ENCODE measurements around the gene TRIM50.

DNA sequence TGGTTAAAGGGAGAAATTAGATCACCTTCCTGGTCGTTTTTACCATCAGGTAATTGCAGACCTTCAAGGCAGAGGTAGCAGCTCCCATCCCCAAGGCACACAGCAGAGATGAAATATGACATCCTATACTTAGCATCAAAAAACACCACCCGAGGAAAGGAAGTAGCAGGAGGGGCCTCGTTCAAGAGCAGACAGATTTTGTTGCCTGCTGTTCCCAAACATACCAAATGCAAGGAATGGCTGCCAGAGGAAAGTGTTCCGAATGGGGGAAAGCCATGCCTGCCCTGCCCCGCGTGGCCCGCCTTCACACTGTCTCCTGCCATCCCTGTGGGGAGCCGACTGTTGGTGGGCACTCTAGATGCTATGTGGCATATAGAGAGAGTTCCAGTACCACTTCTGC is 18.1 kb upstream of the TRIM50 start:
- TF ChIP-seq, protein P1, sequence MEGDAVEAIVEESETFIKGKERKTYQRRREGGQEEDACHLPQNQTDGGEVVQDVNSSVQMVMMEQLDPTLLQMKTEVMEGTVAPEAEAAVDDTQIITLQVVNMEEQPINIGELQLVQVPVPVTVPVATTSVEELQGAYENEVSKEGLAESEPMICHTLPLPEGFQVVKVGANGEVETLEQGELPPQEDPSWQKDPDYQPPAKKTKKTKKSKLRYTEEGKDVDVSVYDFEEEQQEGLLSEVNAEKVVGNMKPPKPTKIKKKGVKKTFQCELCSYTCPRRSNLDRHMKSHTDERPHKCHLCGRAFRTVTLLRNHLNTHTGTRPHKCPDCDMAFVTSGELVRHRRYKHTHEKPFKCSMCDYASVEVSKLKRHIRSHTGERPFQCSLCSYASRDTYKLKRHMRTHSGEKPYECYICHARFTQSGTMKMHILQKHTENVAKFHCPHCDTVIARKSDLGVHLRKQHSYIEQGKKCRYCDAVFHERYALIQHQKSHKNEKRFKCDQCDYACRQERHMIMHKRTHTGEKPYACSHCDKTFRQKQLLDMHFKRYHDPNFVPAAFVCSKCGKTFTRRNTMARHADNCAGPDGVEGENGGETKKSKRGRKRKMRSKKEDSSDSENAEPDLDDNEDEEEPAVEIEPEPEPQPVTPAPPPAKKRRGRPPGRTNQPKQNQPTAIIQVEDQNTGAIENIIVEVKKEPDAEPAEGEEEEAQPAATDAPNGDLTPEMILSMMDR (conservative IDR thresholded peaks at IDR 0.05; ENCODE audit: low read length): no peak
- TF ChIP-seq EZH2phosphoT487 (IDR thresholded peaks at IDR 0.05; ENCODE audit: borderline replicate concordance): no peak
